HepG2 (cell line): ENCODE data around the gene CHTF8. TPM values are rescaled to one million over a fixed set of nuclear protein-coding genes. Genes with fewer than 3 reads are reported as not detected.

ENCODE experiments used
- CBX1 ChIP-seq: IDR thresholded peaks from one replicate; pipeline ENCODE4 v1.6.1; 2016; ENCODE audit warnings: antibody characterized with exemption, low read depth
- DNMT1 ChIP-seq: sonication (generic); formaldehyde crosslinking; IDR thresholded peaks from 2 replicates; pipeline ENCODE4 v1.5.1; 2020; ENCODE audit warnings: mild to moderate bottlenecking, missing genetic modification reagents
- GTF2F1 ChIP-seq: fragments of 150-350 bp; IDR thresholded peaks from 2 replicates; pipeline ENCODE4 v1.6.1; 2014; ENCODE audit warnings: low read length
- HIC2 ChIP-seq: sonication (generic); formaldehyde crosslinking; IDR thresholded peaks from 2 replicates; pipeline ENCODE4 v1.9.0; 2022; ENCODE audit warnings: low read depth, missing genetic modification reagents
- HNRNPUL1 ChIP-seq: fragments of 200-400 bp; formaldehyde crosslinking; IDR thresholded peaks from 2 replicates; pipeline ENCODE4 v1.6.1; 2017; ENCODE audit warnings: low read depth, mild to moderate bottlenecking, low read length, moderate library complexity
- POGK ChIP-seq: sonication (generic); formaldehyde crosslinking; conservative IDR thresholded peaks from 2 replicates; pipeline ENCODE4 v1.8.0; 2022; ENCODE audit warnings: mild to moderate bottlenecking, moderate library complexity, missing genetic modification reagents
- RFX5 ChIP-seq: IDR thresholded peaks from 2 replicates; pipeline ENCODE4 v1.6.1; 2011; ENCODE audit warnings: low read depth, low read length, improper control_type of control experiment
- TBX3 ChIP-seq: fragments of 450-650 bp; IDR thresholded peaks from 2 replicates; pipeline ENCODE4 v1.6.1; 2017; ENCODE audit warnings: antibody characterized with exemption, mild to moderate bottlenecking, inconsistent platforms, borderline replicate concordance
- TEAD3 ChIP-seq: optimal IDR thresholded peaks from 2 replicates; pipeline ENCODE3; 2016; ENCODE audit warnings: borderline replicate concordance
- THRA ChIP-seq: sonication (generic); formaldehyde crosslinking; IDR thresholded peaks from 2 replicates; pipeline ENCODE4 v1.4.0; 2020; ENCODE audit warnings: missing genetic modification reagents, borderline replicate concordance
- TMF1 ChIP-seq: sonication (generic); formaldehyde crosslinking; IDR thresholded peaks from 2 replicates; pipeline ENCODE4 v1.8.1; 2022; ENCODE audit warnings: low read depth, missing genetic modification reagents
- TP53 ChIP-seq: sonication (generic); formaldehyde crosslinking; conservative IDR thresholded peaks from 2 replicates; pipeline ENCODE4 v1.4.0; 2020; ENCODE audit warnings: missing genetic modification reagents
- UBTF ChIP-seq: sonication (generic); formaldehyde crosslinking; IDR thresholded peaks from 2 replicates; pipeline ENCODE4 v1.4.0; 2020; ENCODE audit warnings: mild to moderate bottlenecking, missing genetic modification reagents
- ZFP91 ChIP-seq: sonication (generic); formaldehyde crosslinking; IDR thresholded peaks from 2 replicates; pipeline ENCODE4 v1.9.0; 2022; ENCODE audit warnings: missing genetic modification reagents, mild to moderate bottlenecking, borderline replicate concordance
- ZNF235 ChIP-seq: sonication (generic); formaldehyde crosslinking; IDR thresholded peaks from 2 replicates; pipeline ENCODE4 v1.8.1; 2023; ENCODE audit warnings: mild to moderate bottlenecking, missing genetic modification reagents, borderline replicate concordance
- ZNF33B ChIP-seq: sonication (generic); formaldehyde crosslinking; IDR thresholded peaks from 2 replicates; pipeline ENCODE4 v1.5.1; 2020; ENCODE audit warnings: mild to moderate bottlenecking, missing genetic modification reagents
- ZNF496 ChIP-seq: sonication (generic); formaldehyde crosslinking; IDR thresholded peaks from 2 replicates; pipeline ENCODE4 v1.8.1; 2023; ENCODE audit warnings: mild to moderate bottlenecking, moderate library complexity, missing genetic modification reagents; ENCODE audit not compliant: insufficient replicate concordance
- ZNF589 ChIP-seq: sonication (generic); formaldehyde crosslinking; conservative IDR thresholded peaks from 2 replicates; pipeline ENCODE4 v1.8.0; 2022; ENCODE audit warnings: mild to moderate bottlenecking, moderate library complexity, missing genetic modification reagents
- ZNF724P ChIP-seq: sonication (generic); formaldehyde crosslinking; IDR thresholded peaks from 2 replicates; pipeline ENCODE4 v1.8.0; 2022; ENCODE audit warnings: missing genetic modification reagents, borderline replicate concordance
- polyA plus RNA-seq, 8 experiments: library from polyadenylated mRNA; depleted of rRNA in 3 of 8; stranded (reverse) in 7 of 8; unstranded in 1 of 8; fragments of >200 nt; fragmentation: Illumina TruSeq in 4 of 8; extraction: Trizol in 4 of 8; gene quantifications; 2 replicates each; pipeline versions ENCODE4 v1.2.1 to v1.2.3, GENCODE V29; 2011 to 2016; ENCODE audit warnings: low read depth in 4 of 8, missing spikeins in 1 of 8, mixed read lengths in 1 of 8; ENCODE audit not compliant: insufficient read depth in 1 of 8
- total RNA-seq, 5 experiments: library from RNA; depleted of rRNA; stranded (reverse); fragments of >200 nt; fragmentation: Illumina TruSeq; extraction: Trizol; gene quantifications; 2 replicates each; pipeline ENCODE4 v1.2.3, GENCODE V29; 2016; ENCODE audit warnings: low read depth in 1 of 5

Gene CHTF8
- total and polyA plus RNA-seq, 2 of the 13 experiments (the other 11 are each of a cell fraction or from before 2014, with no cell fraction given) = 37.2 to 67.5 TPM

- 0 out of 2 replicates have a peak, but pooled peaks have one; percentile 6 for TF ChIP-seq ZNF235 (CRISPR knock-in tag)
- no peak for TF ChIP-seq TMF1 (CRISPR knock-in tag)
- 0 out of 2 replicates have a peak, but pooled peaks have one; percentile 29 for TF ChIP-seq THRA (CRISPR knock-in tag)
- TF ChIP-seq ZNF496 (CRISPR knock-in tag) = no peak
- TF ChIP-seq POGK = 0 out of 2 replicates have a peak, but pooled peaks have one; percentile 3
- 0 out of 2 replicates have a peak, but pooled peaks have one; percentile 27 for TF ChIP-seq ZNF589
- no peak for TF ChIP-seq TP53 (CRISPR knock-in tag)
- no peak for TF ChIP-seq GTF2F1
- no peak for TF ChIP-seq HIC2 (CRISPR knock-in tag)
- TF ChIP-seq TEAD3 (CRISPR knock-in tag) = peak; percentile 11
- no peak for TF ChIP-seq HNRNPUL1
- peak; percentile 33 for TF ChIP-seq CBX1
- TF ChIP-seq TBX3 = no peak
- no peak for TF ChIP-seq DNMT1
- TF ChIP-seq ZNF33B (CRISPR knock-in tag) = no peak
- no peak for TF ChIP-seq ZNF724P (CRISPR knock-in tag)
- TF ChIP-seq RFX5 = no peak
- TF ChIP-seq UBTF (CRISPR knock-in tag) = peak; percentile 73
- TF ChIP-seq ZFP91 (CRISPR knock-in tag) = no peak; the same call in 1 of the 2 replicates
Measured at GRCh38 chr16:69131839-69132423, 457 bp downstream of the CHTF8 start (continued).
